Testis (tissue), 3 donors: ENCODE data around the gene CAPN9. TPM values are rescaled to one million over a fixed set of nuclear protein-coding genes. Genes with fewer than 3 reads are reported as not detected.
A peak's percentile ranks its signal among the peaks of the same experiment; 100 is the strongest.

Experiments used
- DNase-seq: peaks from one replicate; pipeline ENCODE4 v3.0.0-alpha.2; 2019
- H3K27ac ChIP-seq, 2 donors: fragments of 200-600 bp; sonication (generic); one replicate each; pipeline ENCODE4 v1.5.1; 2019
- H3K27me3 ChIP-seq: fragments of 200-600 bp; sonication (generic); one replicate; pipeline ENCODE4 v1.5.1; 2019
- H3K36me3 ChIP-seq: fragments of 200-600 bp; sonication (generic); one replicate; pipeline ENCODE4 v1.5.1; 2017; ENCODE audit warnings: low read depth; ENCODE audit errors: missing control alignments
- H3K4me1 ChIP-seq: fragments of 200-600 bp; sonication (generic); one replicate; pipeline ENCODE4 v1.5.1; 2019
- H3K4me3 ChIP-seq, 2 donors: fragments of 200-600 bp; sonication (generic); one replicate each; pipeline ENCODE4 v1.5.1; 2017 to 2019
- H3K9me3 ChIP-seq: fragments of 200-600 bp; sonication (generic); one replicate; pipeline ENCODE4 v1.5.1; 2017
- CTCF ChIP-seq, 3 experiments: fragments of 450-650 bp in 2 of 3; fragments of 200-600 bp in 1 of 3; sonication (generic) in 1 of 3; IDR thresholded peaks; one replicate each; pipeline ENCODE4 v1.5.1; 2016 to 2019; ENCODE audit warnings: antibody characterized with exemption in 3 of 3, mild to moderate bottlenecking in 2 of 3, moderate library complexity in 1 of 3
- POLR2A ChIP-seq: fragments of 450-650 bp; IDR thresholded peaks from one replicate; pipeline ENCODE4 v1.6.1; 2017; ENCODE audit warnings: antibody characterized with exemption, mild to moderate bottlenecking, moderate library complexity
- WGBS, 2 donors: methylation state at CpG; one replicate each; pipeline ENCODE4 v1.1.5; 2018; 5-methylcytosine and 5-hydroxymethylcytosine counted together
- intact Hi-C: fragments of 100-400 bp; cut with DNase I; formaldehyde crosslinking; loops from one replicate; pipeline ENCODE4 v1.15.1; 2023; ENCODE audit warnings: low total_unique reads
- polyA plus RNA-seq: library from polyadenylated mRNA; stranded (reverse); fragments of 350-450 nt; fragmentation: Illumina TruSeq; extraction: RNeasy Lipid Tissue Mini Kit (QIAGEN cat#74804); gene quantifications from one replicate; pipeline ENCODE4 v1.2.3, GENCODE V29; 2014; ENCODE audit warnings: low read depth, low replicate concordance; ENCODE audit not compliant: insufficient read depth
- total RNA-seq, 2 donors: library from RNA; depleted of rRNA; stranded (reverse); fragments of >200 nt; gene quantifications; one replicate each; pipeline ENCODE4 v1.2.3, GENCODE V29; 2016

The CAPN9 gene
- total and polyA plus RNA-seq, 3 donors from 2014 or later: 0.16 to 0.34 (median 0.25) TPM

GRCh38 chr1:230826166-230826875 is 79.1 kb downstream of the CAPN9 start:
- no peaks in the 10 kb centered on the region for H3K36me3 ChIP-seq
- no peak for DNase-seq
- intact Hi-C loops: no loop called here
- H3K4me1 ChIP-seq: peaks cover 12% of the 10 kb centered on the region
- TF ChIP-seq CTCF (IDR thresholded peaks at IDR 0.05) (no peak), POLR2A (no peak)
- 87 to 90% methylated on average over 9 of the region's 9 CpGs for WGBS, 2 donors
- no peaks in the 10 kb centered on the region for H3K27me3 ChIP-seq
- H3K4me3 ChIP-seq: no peak overlapping the region
- H3K9me3 ChIP-seq: no peaks in the 10 kb centered on the region
- H3K27ac ChIP-seq: no peak overlapping the region

DNA sequence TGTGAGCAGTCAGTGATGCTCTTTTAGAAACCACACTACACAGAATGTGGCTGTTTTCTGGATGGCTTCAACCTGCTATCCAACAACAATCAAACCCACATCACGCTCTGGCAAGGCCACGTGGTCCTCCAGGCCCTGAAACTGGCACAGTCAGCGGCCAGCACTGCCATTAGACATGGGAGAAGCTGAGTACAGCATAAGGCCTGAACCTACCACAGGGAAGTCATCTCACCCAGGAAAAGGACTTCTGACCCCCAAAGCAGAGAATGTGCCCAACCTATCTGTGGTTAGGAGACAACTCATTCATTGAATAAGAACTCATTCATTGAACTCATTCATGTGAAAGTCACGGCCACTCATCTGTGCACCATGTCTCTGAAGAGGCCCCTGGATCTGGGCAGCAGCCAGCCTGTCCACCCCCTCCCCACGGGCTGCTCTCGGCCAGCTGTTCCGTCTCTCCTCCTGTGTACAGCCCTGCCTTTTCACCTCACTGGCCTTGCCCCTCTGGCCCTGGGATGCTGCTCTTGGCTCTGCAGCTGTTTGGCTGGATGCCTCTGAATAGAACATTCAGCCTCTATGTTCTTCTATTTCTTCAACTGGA is 80.0 kb downstream of the CAPN9 start:
- H3K27me3 ChIP-seq: no peaks in the 10 kb centered on the region
- TF ChIP-seq POLR2A (no peak), CTCF (IDR thresholded peaks at IDR 0.05) (no peak)
- no peak overlapping the region for H3K4me3 ChIP-seq
- WGBS, 2 donors: 49 to 64% methylated on average over 7 of the region's 7 CpGs
- DNase-seq: peak; percentile 73
- H3K4me1 ChIP-seq: peaks cover 16% of the 10 kb centered on the region
- intact Hi-C loops: no loop called here
- no peaks in the 10 kb centered on the region for H3K9me3 ChIP-seq
- H3K27ac ChIP-seq: no peak overlapping the region
- no peaks in the 10 kb centered on the region for H3K36me3 ChIP-seq

GRCh38 chr1:230827801-230828200 is 80.6 kb downstream of the CAPN9 start:
- peaks cover 17% of the 10 kb centered on the region for H3K4me1 ChIP-seq
- no peak for DNase-seq
- H3K36me3 ChIP-seq: no peaks in the 10 kb centered on the region
- H3K27ac ChIP-seq: no peak overlapping the region
- TF ChIP-seq CTCF (IDR thresholded peaks at IDR 0.05): no peak
- TF ChIP-seq POLR2A: no peak
- intact Hi-C loops: no loop called here
- H3K9me3 ChIP-seq: no peaks in the 10 kb centered on the region
- 37 to 47% methylated on average over 5 of the region's 5 CpGs for WGBS, 2 donors
- H3K27me3 ChIP-seq: no peaks in the 10 kb centered on the region
- H3K4me3 ChIP-seq: no peak overlapping the region

GRCh38 chr1:230828421-230828820 is 81.2 kb downstream of the CAPN9 start:
- Histone ChIP-seq H3K36me3 (no peaks in the 10 kb centered on the region), H3K27ac (no peak overlapping the region), H3K4me3 (no peak overlapping the region), H3K27me3 (no peaks in the 10 kb centered on the region), H3K4me1 (peaks cover 17% of the 10 kb centered on the region), H3K9me3 (no peaks in the 10 kb centered on the region)
- WGBS, 2 donors: 91 to 95% methylated on average over 4 of the region's 4 CpGs
- intact Hi-C loops: no loop called here
- TF ChIP-seq POLR2A (no peak), CTCF (IDR thresholded peaks at IDR 0.05) (no peak)
- DNase-seq: no peak

GRCh38 chr1:230831771-230832170 is 84.6 kb downstream of the CAPN9 start:
- WGBS, 2 donors: 33 to 39% methylated on average over 1 of the region's 1 CpG
- Histone ChIP-seq H3K36me3 (no peaks in the 10 kb centered on the region), H3K4me1 (peaks cover 9% of the 10 kb centered on the region), H3K4me3 (no peak overlapping the region), H3K9me3 (no peaks in the 10 kb centered on the region), H3K27ac (no peak overlapping the region), H3K27me3 (no peaks in the 10 kb centered on the region)
- no peak for DNase-seq
- TF ChIP-seq CTCF (IDR thresholded peaks at IDR 0.05) (no peak), POLR2A (no peak)
- intact Hi-C loops: no loop called here
